Stimulated activated CD4-positive, alpha-beta T cell treated with anti-CD3 and anti-CD28 coated beads, Interleukin-4, amount 100 ng/mL, for 1 hour (primary cell): ENCODE measurements around the gene PCSK4.

Experiments used
- DNase-seq: peaks from one replicate; pipeline ENCODE4 v3.0.0-alpha.2; 2020

PCSK4 gene

GRCh38 chr19:1435378-1435989 lies 54.7 kb downstream of the PCSK4 start:
- DNase-seq, result no peak

DNA sequence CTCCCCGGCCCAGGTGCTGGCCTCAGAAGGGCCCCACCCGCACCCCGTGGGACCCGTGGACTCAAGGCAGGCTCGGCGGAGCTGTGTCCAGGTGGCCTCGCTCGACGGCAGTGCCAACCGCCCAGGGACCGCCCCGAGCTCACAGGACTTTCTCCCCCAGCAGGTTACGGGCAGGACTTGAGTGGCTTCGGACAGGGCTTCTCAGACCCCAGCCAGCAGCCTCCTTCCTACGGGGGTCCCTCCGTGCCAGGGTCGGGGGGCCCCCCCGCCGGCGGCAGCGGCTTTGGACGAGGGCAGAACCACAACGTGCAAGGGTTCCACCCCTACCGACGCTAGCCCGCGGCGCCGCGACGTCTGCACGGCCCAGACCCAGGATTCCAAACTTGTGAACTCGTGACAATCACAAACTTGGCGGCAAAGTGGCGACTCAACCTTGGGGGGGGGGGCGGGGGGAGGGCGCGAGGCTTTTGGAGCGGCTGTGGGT lies 55.5 kb downstream of the PCSK4 start:
- DNase-seq, result no peak

- no peak for DNase-seq
These were observed 56.1 kb downstream of the PCSK4 start for GRCh38 chr19:1434040-1434366.

GRCh38 chr19:1433119-1434039 lies 56.8 kb downstream of the PCSK4 start:
- DNase-seq, result no peak

DNA sequence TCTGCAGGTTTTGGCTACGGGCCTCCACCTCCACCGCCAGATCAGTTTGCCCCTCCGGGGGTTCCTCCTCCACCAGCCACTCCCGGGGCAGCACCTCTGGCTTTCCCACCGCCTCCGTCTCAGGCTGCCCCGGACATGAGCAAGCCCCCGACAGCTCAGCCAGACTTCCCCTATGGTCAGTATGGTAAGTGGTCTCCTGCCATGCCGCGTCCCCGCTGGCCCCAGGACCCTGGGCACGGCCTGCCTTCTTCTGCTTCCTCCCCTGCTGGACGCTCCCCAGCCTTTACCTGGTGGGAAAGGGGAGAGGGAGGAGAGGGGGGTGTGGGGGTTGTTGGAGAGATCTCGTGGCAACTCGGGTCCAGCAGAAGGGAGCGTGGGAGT lies 57.7 kb downstream of the PCSK4 start:
- no peak for DNase-seq

- no peak for DNase-seq
These were observed 58.2 kb downstream of the PCSK4 start for GRCh38 chr19:1431759-1432506.
